GM12801 (cell line): ENCODE measurements around the gene NFKBIL1.

Experiments used
- CTCF ChIP-seq: IDR thresholded peaks from one replicate; pipeline ENCODE4 v1.5.1; 2011; ENCODE audit warnings: control low read depth; ENCODE audit not compliant: insufficient read length; ENCODE audit errors: extremely low read depth

NFKBIL1 gene

GRCh38 chr6:31559958-31560696 is 12.7 kb downstream of the NFKBIL1 start:
- no peak for TF ChIP-seq CTCF

- no peak for TF ChIP-seq CTCF
Measured at GRCh38 chr6:31560697-31561058, 13.3 kb downstream of the NFKBIL1 start.

GRCh38 chr6:31567531-31568370 is 20.3 kb downstream of the NFKBIL1 start:
- no peak for TF ChIP-seq CTCF

- no peak for TF ChIP-seq CTCF
Measured at GRCh38 chr6:31568537-31568961, 21.1 kb downstream of the NFKBIL1 start.

- TF ChIP-seq CTCF, result no peak
Measured at GRCh38 chr6:31569861-31570536, 22.6 kb downstream of the NFKBIL1 start.

GRCh38 chr6:31572041-31572911 is 24.9 kb downstream of the NFKBIL1 start, which contains the start of gene LTA:
Gene LTA (plus strand): TSS chr6:31572289. CDS start chr6:31572743, 454 bp downstream.
- no peak for TF ChIP-seq CTCF
